ENCODE measurements around the gene NR1H4. TPM values are rescaled to one million over a fixed set of nuclear protein-coding genes. Genes with fewer than 3 reads are reported as not detected.

The NR1H4 gene
- total and polyA plus RNA-seq, 9 of the 15 experiments (the other 6 are each of a cell fraction or from before 2014, with no cell fraction given), result 0.03 TPM; not detected in 8

DNA sequence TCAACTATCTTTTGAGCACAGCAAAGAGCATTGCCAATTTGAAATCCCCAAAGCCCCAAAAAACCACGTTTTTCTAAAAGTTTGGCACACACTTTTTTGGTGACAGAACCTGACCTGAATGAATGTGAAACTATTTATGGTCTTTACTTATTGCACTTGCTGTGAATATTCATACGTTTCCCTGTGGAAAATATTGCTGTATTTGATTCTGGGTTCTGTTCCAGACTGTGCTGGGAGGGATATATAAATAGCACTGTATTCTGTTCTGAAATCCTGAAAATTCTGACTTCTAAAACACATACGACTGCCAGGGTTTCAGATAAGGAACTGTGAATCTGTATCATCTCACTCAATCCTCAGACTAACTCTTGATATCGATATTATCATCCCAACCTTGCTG lies 35.1 kb downstream of the NR1H4 start:
- no peaks in the 10 kb centered on the region for H4K20me1 ChIP-seq (replicated peaks; ENCODE audit: control insufficient read depth, insufficient read depth, low read length)
- H2AFZ ChIP-seq (ENCODE audit: low read depth, low read length), result no peak overlapping the region
- H3K36me3 ChIP-seq (ENCODE audit: control insufficient read depth, insufficient read depth, low read length), result no peaks in the 10 kb centered on the region
- H3K79me2 ChIP-seq (ENCODE audit: control insufficient read depth, insufficient read depth, low read length), result no peaks in the 10 kb centered on the region
- POLR2A ChIA-PET, result no interaction called here
- no peaks in the 10 kb centered on the region for H3K9me3 ChIP-seq (replicated peaks; ENCODE audit: control insufficient read depth, insufficient read depth, low read depth, low read length)
- in situ Hi-C loops (cut with MboI) (no loop called here), intact Hi-C loops (cut with micrococcal nuclease) (no loop called here)
- no peak overlapping the region for H3K27ac ChIP-seq (ENCODE audit: extremely low read depth, low read depth, low read length)
- no peak for FAIRE-seq
- H3K27me3 ChIP-seq (ENCODE audit: control insufficient read depth in 2 of 2, insufficient read depth in 2 of 2, low read length in 2 of 2), result 0 out of 5 replicates have a peak, but pooled peaks cover 0 to 2% of the 10 kb centered on the region in 2 experiments
- ATAC-seq, result no peak
- BruUV-seq (replicated peaks), result no TSS peak
- CTCF ChIA-PET (ENCODE audit: low intra/inter-chr PET ratio), result no interaction called here
- WGBS (ENCODE audit: insufficient coverage, low coverage, missing lambda C conversion rate), result 0% methylated on average over 4 of the region's 4 CpGs
- DNase-seq (ENCODE audit: extremely low read depth in 1 of 4, low spot score in 3 of 4), result no peak
- no peak overlapping the region for H3K9ac ChIP-seq (ENCODE audit: insufficient read depth in 1 of 2, low read depth in 2 of 2, low read length in 2 of 2)
- H3K4me1 ChIP-seq (replicated peaks in 1 of 2; ENCODE audit: control insufficient read depth in 2 of 2, insufficient read depth in 2 of 2, low read length in 2 of 2), result no peaks in the 10 kb centered on the region
- TF ChIP-seq COPS2 (conservative IDR thresholded peaks at IDR 0.05) (no peak), CBX2 (IDR thresholded peaks at IDR 0.05; ENCODE audit: insufficient read depth, low read length, poor library complexity, severe bottlenecking) (no peak), POLR2A (conservative IDR thresholded peaks at IDR 0.05) (no peak), PPARD (CRISPR knock-in tag; IDR thresholded peaks at IDR 0.05) (no peak), GATAD2A (IDR thresholded peaks at IDR 0.05) (no peak), CBFA2T3 (IDR thresholded peaks at IDR 0.05) (no peak), NCOR1 (IDR thresholded peaks at IDR 0.05) (no peak), FOXJ2 (tag; IDR thresholded peaks at IDR 0.05) (no peak), ZNF263 (CRISPR knock-in tag; IDR thresholded peaks at IDR 0.05; ENCODE audit: borderline replicate concordance) (no peak), RFX7 (CRISPR knock-in tag; IDR thresholded peaks at IDR 0.05) (no peak), MCM5 (IDR thresholded peaks at IDR 0.05; ENCODE audit: low read depth) (no peak)
- TF ChIP-seq, protein P1, sequence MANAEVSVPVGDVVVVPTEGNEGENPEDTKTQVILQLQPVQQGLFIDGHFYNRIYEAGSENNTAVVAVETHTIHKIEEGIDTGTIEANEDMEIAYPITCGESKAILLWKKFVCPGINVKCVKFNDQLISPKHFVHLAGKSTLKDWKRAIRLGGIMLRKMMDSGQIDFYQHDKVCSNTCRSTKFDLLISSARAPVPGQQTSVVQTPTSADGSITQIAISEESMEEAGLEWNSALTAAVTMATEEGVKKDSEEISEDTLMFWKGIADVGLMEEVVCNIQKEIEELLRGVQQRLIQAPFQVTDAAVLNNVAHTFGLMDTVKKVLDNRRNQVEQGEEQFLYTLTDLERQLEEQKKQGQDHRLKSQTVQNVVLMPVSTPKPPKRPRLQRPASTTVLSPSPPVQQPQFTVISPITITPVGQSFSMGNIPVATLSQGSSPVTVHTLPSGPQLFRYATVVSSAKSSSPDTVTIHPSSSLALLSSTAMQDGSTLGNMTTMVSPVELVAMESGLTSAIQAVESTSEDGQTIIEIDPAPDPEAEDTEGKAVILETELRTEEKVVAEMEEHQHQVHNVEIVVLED (CRISPR knock-in tag; IDR thresholded peaks at IDR 0.05), result no peak
- TF ChIP-seq, protein P2, sequence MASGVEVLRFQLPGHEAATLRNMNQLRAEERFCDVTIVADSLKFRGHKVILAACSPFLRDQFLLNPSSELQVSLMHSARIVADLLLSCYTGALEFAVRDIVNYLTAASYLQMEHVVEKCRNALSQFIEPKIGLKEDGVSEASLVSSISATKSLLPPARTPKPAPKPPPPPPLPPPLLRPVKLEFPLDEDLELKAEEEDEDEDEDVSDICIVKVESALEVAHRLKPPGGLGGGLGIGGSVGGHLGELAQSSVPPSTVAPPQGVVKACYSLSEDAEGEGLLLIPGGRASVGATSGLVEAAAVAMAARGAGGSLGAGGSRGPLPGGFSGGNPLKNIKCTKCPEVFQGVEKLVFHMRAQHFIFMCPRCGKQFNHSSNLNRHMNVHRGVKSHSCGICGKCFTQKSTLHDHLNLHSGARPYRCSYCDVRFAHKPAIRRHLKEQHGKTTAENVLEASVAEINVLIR (CRISPR knock-in tag; IDR thresholded peaks at IDR 0.05), result no peak
- TF ChIP-seq, protein P3, sequence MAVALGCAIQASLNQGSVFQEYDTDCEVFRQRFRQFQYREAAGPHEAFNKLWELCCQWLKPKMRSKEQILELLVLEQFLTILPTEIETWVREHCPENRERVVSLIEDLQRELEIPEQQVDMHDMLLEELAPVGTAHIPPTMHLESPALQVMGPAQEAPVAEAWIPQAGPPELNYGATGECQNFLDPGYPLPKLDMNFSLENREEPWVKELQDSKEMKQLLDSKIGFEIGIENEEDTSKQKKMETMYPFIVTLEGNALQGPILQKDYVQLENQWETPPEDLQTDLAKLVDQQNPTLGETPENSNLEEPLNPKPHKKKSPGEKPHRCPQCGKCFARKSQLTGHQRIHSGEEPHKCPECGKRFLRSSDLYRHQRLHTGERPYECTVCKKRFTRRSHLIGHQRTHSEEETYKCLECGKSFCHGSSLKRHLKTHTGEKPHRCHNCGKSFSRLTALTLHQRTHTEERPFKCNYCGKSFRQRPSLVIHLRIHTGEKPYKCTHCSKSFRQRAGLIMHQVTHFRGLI (CRISPR knock-in tag; IDR thresholded peaks at IDR 0.05), result no peak
- TF ChIP-seq, protein P4, sequence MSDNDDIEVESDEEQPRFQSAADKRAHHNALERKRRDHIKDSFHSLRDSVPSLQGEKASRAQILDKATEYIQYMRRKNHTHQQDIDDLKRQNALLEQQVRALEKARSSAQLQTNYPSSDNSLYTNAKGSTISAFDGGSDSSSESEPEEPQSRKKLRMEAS (CRISPR knock-in tag; IDR thresholded peaks at IDR 0.05), result no peak
- no peak overlapping the region for H3K4me2 ChIP-seq (ENCODE audit: insufficient read depth, low read length)
- peaks cover 2% of the 10 kb centered on the region for H3K9me1 ChIP-seq (ENCODE audit: control insufficient read depth, insufficient read depth, low read length)
- no peak overlapping the region for H3K4me3 ChIP-seq

Data from K562 (cell line).